ENCODE measurements around the gene PRLR. TPM values are rescaled to one million over a fixed set of nuclear protein-coding genes. Genes with fewer than 3 reads are reported as not detected.

Gene PRLR
- total RNA-seq, 1 experiment from 2014 or later: 2.5 TPM

DNA sequence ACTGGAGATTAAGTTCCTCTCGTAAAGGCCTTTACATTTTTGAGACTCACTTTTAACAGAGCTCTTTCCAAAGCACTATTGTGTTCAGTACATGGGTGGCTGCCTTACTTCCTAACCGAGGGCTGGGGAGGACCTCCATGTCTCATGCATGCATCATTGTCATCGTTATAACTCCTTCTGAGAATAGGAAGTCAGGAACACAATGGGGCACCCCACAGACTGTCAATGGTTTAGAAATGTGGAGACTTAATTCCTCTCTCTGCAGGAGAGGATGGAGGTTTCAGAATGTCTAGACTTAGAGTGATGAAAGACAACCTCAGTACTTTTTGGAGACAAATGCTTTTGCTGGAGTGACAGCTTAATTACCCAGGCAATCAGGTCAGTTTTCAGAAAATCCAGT is 83.9 kb downstream of the PRLR start:
- H2BK12ac ChIP-seq (ENCODE audit: insufficient read length, low read depth, low read length): no peak overlapping the region
- peaks cover 2% of the 10 kb centered on the region; the same call in 1 of the 2 replicates for H3K27me3 Mint-ChIP-seq (ENCODE audit: low read depth)
- H3K9me3 ChIP-seq (ENCODE audit: control insufficient read depth, low read depth, low read length): no peaks in the 10 kb centered on the region
- H3K4ac ChIP-seq (ENCODE audit: low read depth, low read length): no peak overlapping the region
- H4K5ac ChIP-seq (ENCODE audit: insufficient read length, low read depth, low read length): no peak overlapping the region
- H3K27ac Mint-ChIP-seq: no peak overlapping the region
- H4K91ac ChIP-seq (ENCODE audit: insufficient read length, low read depth, low read length): no peak overlapping the region
- no CpG with 5 or more reads among the region's 3 CpGs for WGBS (ENCODE audit: extremely low coverage, insufficient read length, low lambda C conversion rate)
- no peaks in the 10 kb centered on the region for H4K20me1 ChIP-seq (ENCODE audit: control insufficient read depth, insufficient read depth, insufficient read length)
- no peaks in the 10 kb centered on the region; a peak in 1 of 5 replicates for H3K9me3 Mint-ChIP-seq
- H2BK120ac ChIP-seq (ENCODE audit: low read depth, low read length, poor library complexity, severe bottlenecking): no peak overlapping the region
- H3K56ac ChIP-seq (ENCODE audit: insufficient read length, low read depth, low read length): no peak overlapping the region
- peaks cover 2% of the 10 kb centered on the region; the same call in 1 of the 2 replicates for H3K4me1 ChIP-seq (ENCODE audit: insufficient read depth, low read length)
- no peak overlapping the region for H3K14ac ChIP-seq (ENCODE audit: insufficient read depth, low read length)
- H3K36me3 Mint-ChIP-seq (ENCODE audit: insufficient read depth in 1 of 3, low read depth in 3 of 3): no peaks in the 10 kb centered on the region
- H3K27me3 ChIP-seq (ENCODE audit: insufficient read depth, low read length): no peaks in the 10 kb centered on the region
- no peak overlapping the region for H3K4me2 ChIP-seq (ENCODE audit: insufficient read depth, insufficient read length, low read length)
- no peak overlapping the region for H4K8ac ChIP-seq (replicated peaks; ENCODE audit: insufficient read length, low read depth, low read length)
- H3K18ac ChIP-seq (ENCODE audit: insufficient read length, low read depth, low read length): no peak overlapping the region
- H3T11ph ChIP-seq (ENCODE audit: low read length): no peak overlapping the region
- no peak overlapping the region for H3K27ac ChIP-seq (ENCODE audit: insufficient read length, low read depth, low read length)
- TF ChIP-seq, protein P1, sequence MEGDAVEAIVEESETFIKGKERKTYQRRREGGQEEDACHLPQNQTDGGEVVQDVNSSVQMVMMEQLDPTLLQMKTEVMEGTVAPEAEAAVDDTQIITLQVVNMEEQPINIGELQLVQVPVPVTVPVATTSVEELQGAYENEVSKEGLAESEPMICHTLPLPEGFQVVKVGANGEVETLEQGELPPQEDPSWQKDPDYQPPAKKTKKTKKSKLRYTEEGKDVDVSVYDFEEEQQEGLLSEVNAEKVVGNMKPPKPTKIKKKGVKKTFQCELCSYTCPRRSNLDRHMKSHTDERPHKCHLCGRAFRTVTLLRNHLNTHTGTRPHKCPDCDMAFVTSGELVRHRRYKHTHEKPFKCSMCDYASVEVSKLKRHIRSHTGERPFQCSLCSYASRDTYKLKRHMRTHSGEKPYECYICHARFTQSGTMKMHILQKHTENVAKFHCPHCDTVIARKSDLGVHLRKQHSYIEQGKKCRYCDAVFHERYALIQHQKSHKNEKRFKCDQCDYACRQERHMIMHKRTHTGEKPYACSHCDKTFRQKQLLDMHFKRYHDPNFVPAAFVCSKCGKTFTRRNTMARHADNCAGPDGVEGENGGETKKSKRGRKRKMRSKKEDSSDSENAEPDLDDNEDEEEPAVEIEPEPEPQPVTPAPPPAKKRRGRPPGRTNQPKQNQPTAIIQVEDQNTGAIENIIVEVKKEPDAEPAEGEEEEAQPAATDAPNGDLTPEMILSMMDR (conservative IDR thresholded peaks at IDR 0.05): no peak
- no peak overlapping the region for H2BK20ac ChIP-seq (ENCODE audit: low read depth, low read length, poor library complexity, severe bottlenecking)
- H3K79me2 ChIP-seq (ENCODE audit: insufficient read depth, low read length): no peaks in the 10 kb centered on the region
- H3K9ac ChIP-seq (ENCODE audit: extremely low read depth, insufficient read length, low read length): no peak overlapping the region
- H2AK5ac ChIP-seq (ENCODE audit: insufficient read length, low read length): no peak overlapping the region
- H2AFZ ChIP-seq (ENCODE audit: low read length): no peak overlapping the region
- H3K23ac ChIP-seq (ENCODE audit: insufficient read length, low read depth, low read length): no peak overlapping the region
- no peaks in the 10 kb centered on the region for H3K23me2 ChIP-seq (ENCODE audit: insufficient read length, low read depth, low read length, poor library complexity, severe bottlenecking)
- no peak for DNase-seq
- H2BK15ac ChIP-seq (ENCODE audit: low read depth, low read length): no peak overlapping the region
- H3K79me1 ChIP-seq (ENCODE audit: insufficient read depth, low read depth, low read length, poor library complexity, severe bottlenecking): no peaks in the 10 kb centered on the region
- no peak overlapping the region for H2BK5ac ChIP-seq (ENCODE audit: insufficient read length, low read length)
- H3K4me3 Mint-ChIP-seq: no peak overlapping the region
- peaks cover 16 to 21% of the 10 kb centered on the region in 2 experiments for H3K4me1 Mint-ChIP-seq
